Measurements from ENCODE around the gene EFS.

EFS gene

GRCh38 chr14:23385642-23386265 lies 20.8 kb upstream of the EFS start:
- Histone ChIP-seq H3K36me3 (ENCODE audit: control insufficient read depth, insufficient read depth, low read length) (no peaks in the 10 kb centered on the region), H3K9ac (ENCODE audit: low read depth, low read length) (no peak overlapping the region)

GRCh38 chr14:23385244-23385641 lies 20.3 kb upstream of the EFS start:
- no peaks in the 10 kb centered on the region for H3K9me3 ChIP-seq (ENCODE audit: control insufficient read depth, insufficient read depth, low read length)
- no peak overlapping the region for H3K27ac ChIP-seq (ENCODE audit: low read depth, low read length)
- no peaks in the 10 kb centered on the region for H3K36me3 ChIP-seq (ENCODE audit: control insufficient read depth, insufficient read depth, low read length)
- no peaks in the 10 kb centered on the region; the same call in 1 of the 2 replicates for H3K4me1 ChIP-seq (ENCODE audit: control insufficient read depth, insufficient read depth, low read length)
- H3K27me3 ChIP-seq (ENCODE audit: control insufficient read depth, insufficient read depth, low read length): no peaks in the 10 kb centered on the region; the same call in 1 of the 2 replicates
- H3K4me3 ChIP-seq (ENCODE audit: low read depth, low read length): no peak overlapping the region
- no peak overlapping the region for H3K9ac ChIP-seq (ENCODE audit: low read depth, low read length)

More at GRCh38 chr14:23385642-23386265, 20.8 kb upstream of the EFS start:
- Histone ChIP-seq H3K27ac (ENCODE audit: low read depth, low read length) (no peak overlapping the region), H3K4me3 (ENCODE audit: low read depth, low read length) (no peak overlapping the region), H3K4me1 (ENCODE audit: control insufficient read depth, insufficient read depth, low read length) (no peaks in the 10 kb centered on the region; the same call in 1 of the 2 replicates), H3K27me3 (ENCODE audit: control insufficient read depth, insufficient read depth, low read length) (no peaks in the 10 kb centered on the region; the same call in 1 of the 2 replicates), H3K9me3 (ENCODE audit: control insufficient read depth, insufficient read depth, low read length) (no peaks in the 10 kb centered on the region)

GRCh38 chr14:23384364-23385080 lies 19.6 kb upstream of the EFS start:
- H3K9me3 ChIP-seq (ENCODE audit: control insufficient read depth, insufficient read depth, low read length): no peaks in the 10 kb centered on the region
- no peak overlapping the region for H3K9ac ChIP-seq (ENCODE audit: low read depth, low read length)
- no peak overlapping the region for H3K4me3 ChIP-seq (ENCODE audit: low read depth, low read length)
- no peaks in the 10 kb centered on the region; the same call in 1 of the 2 replicates for H3K4me1 ChIP-seq (ENCODE audit: control insufficient read depth, insufficient read depth, low read length)
- H3K27ac ChIP-seq (ENCODE audit: low read depth, low read length): no peak overlapping the region
- no peaks in the 10 kb centered on the region for H3K36me3 ChIP-seq (ENCODE audit: control insufficient read depth, insufficient read depth, low read length)
- no peaks in the 10 kb centered on the region; the same call in 1 of the 2 replicates for H3K27me3 ChIP-seq (ENCODE audit: control insufficient read depth, insufficient read depth, low read length)

- Histone ChIP-seq H3K9ac (ENCODE audit: low read depth, low read length) (no peak overlapping the region), H3K4me3 (ENCODE audit: low read depth, low read length) (no peak overlapping the region), H3K4me1 (ENCODE audit: control insufficient read depth, insufficient read depth, low read length) (no peaks in the 10 kb centered on the region), H3K36me3 (ENCODE audit: control insufficient read depth, insufficient read depth, low read length) (no peaks in the 10 kb centered on the region), H3K27me3 (ENCODE audit: control insufficient read depth, insufficient read depth, low read length) (peaks cover 7% of the 10 kb centered on the region), H3K9me3 (ENCODE audit: control insufficient read depth, insufficient read depth, low read length) (no peaks in the 10 kb centered on the region), H3K27ac (ENCODE audit: low read depth, low read length) (no peak overlapping the region)
Observed at GRCh38 chr14:23382731-23383440, 17.9 kb upstream of the EFS start.

- Histone ChIP-seq H3K27ac (ENCODE audit: low read depth, low read length) (no peak overlapping the region), H3K4me3 (ENCODE audit: low read depth, low read length) (no peak overlapping the region), H3K4me1 (ENCODE audit: control insufficient read depth, insufficient read depth, low read length) (no peaks in the 10 kb centered on the region), H3K27me3 (ENCODE audit: control insufficient read depth, insufficient read depth, low read length) (peaks cover 13% of the 10 kb centered on the region), H3K36me3 (ENCODE audit: control insufficient read depth, insufficient read depth, low read length) (no peaks in the 10 kb centered on the region), H3K9me3 (ENCODE audit: control insufficient read depth, insufficient read depth, low read length) (no peaks in the 10 kb centered on the region), H3K9ac (ENCODE audit: low read depth, low read length) (no peak overlapping the region)
Observed at GRCh38 chr14:23382276-23382675, 17.3 kb upstream of the EFS start.

GRCh38 chr14:23381871-23382270 lies 16.9 kb upstream of the EFS start:
- no peaks in the 10 kb centered on the region for H3K36me3 ChIP-seq (ENCODE audit: control insufficient read depth, insufficient read depth, low read length)
- H3K4me1 ChIP-seq (ENCODE audit: control insufficient read depth, insufficient read depth, low read length): no peaks in the 10 kb centered on the region
- H3K4me3 ChIP-seq (ENCODE audit: low read depth, low read length): no peak overlapping the region
- no peak overlapping the region for H3K27ac ChIP-seq (ENCODE audit: low read depth, low read length)
- H3K9me3 ChIP-seq (ENCODE audit: control insufficient read depth, insufficient read depth, low read length): no peaks in the 10 kb centered on the region
- peaks cover 16% of the 10 kb centered on the region for H3K27me3 ChIP-seq (ENCODE audit: control insufficient read depth, insufficient read depth, low read length)
- no peak overlapping the region for H3K9ac ChIP-seq (ENCODE audit: low read depth, low read length)

GRCh38 chr14:23380976-23381375 lies 16.0 kb upstream of the EFS start:
- Histone ChIP-seq H3K9ac (ENCODE audit: low read depth, low read length) (no peak overlapping the region), H3K27ac (ENCODE audit: low read depth, low read length) (no peak overlapping the region), H3K4me1 (ENCODE audit: control insufficient read depth, insufficient read depth, low read length) (no peaks in the 10 kb centered on the region), H3K36me3 (ENCODE audit: control insufficient read depth, insufficient read depth, low read length) (no peaks in the 10 kb centered on the region), H3K9me3 (ENCODE audit: control insufficient read depth, insufficient read depth, low read length) (no peaks in the 10 kb centered on the region), H3K4me3 (ENCODE audit: low read depth, low read length) (no peak overlapping the region), H3K27me3 (ENCODE audit: control insufficient read depth, insufficient read depth, low read length) (peaks cover 16% of the 10 kb centered on the region)

GRCh38 chr14:23380197-23380914 lies 15.4 kb upstream of the EFS start:
- Histone ChIP-seq H3K4me3 (ENCODE audit: low read depth, low read length) (no peak overlapping the region), H3K9me3 (ENCODE audit: control insufficient read depth, insufficient read depth, low read length) (no peaks in the 10 kb centered on the region), H3K9ac (ENCODE audit: low read depth, low read length) (no peak overlapping the region), H3K27ac (ENCODE audit: low read depth, low read length) (no peak overlapping the region), H3K4me1 (ENCODE audit: control insufficient read depth, insufficient read depth, low read length) (no peaks in the 10 kb centered on the region), H3K27me3 (ENCODE audit: control insufficient read depth, insufficient read depth, low read length) (peaks cover 16% of the 10 kb centered on the region), H3K36me3 (ENCODE audit: control insufficient read depth, insufficient read depth, low read length) (no peaks in the 10 kb centered on the region)

- no peak overlapping the region for H3K4me3 ChIP-seq (ENCODE audit: low read depth, low read length)
- no peaks in the 10 kb centered on the region for H3K4me1 ChIP-seq (ENCODE audit: control insufficient read depth, insufficient read depth, low read length)
- no peaks in the 10 kb centered on the region for H3K9me3 ChIP-seq (ENCODE audit: control insufficient read depth, insufficient read depth, low read length)
- no peak overlapping the region for H3K9ac ChIP-seq (ENCODE audit: low read depth, low read length)
- peaks cover 16% of the 10 kb centered on the region for H3K27me3 ChIP-seq (ENCODE audit: control insufficient read depth, insufficient read depth, low read length)
- no peaks in the 10 kb centered on the region for H3K36me3 ChIP-seq (ENCODE audit: control insufficient read depth, insufficient read depth, low read length)
- no peak overlapping the region for H3K27ac ChIP-seq (ENCODE audit: low read depth, low read length)
Observed at GRCh38 chr14:23379366-23380196, 14.6 kb upstream of the EFS start.

GRCh38 chr14:23378612-23379220 lies 13.7 kb upstream of the EFS start:
- Histone ChIP-seq H3K9ac (ENCODE audit: low read depth, low read length) (no peak overlapping the region), H3K9me3 (ENCODE audit: control insufficient read depth, insufficient read depth, low read length) (no peaks in the 10 kb centered on the region), H3K4me1 (ENCODE audit: control insufficient read depth, insufficient read depth, low read length) (no peaks in the 10 kb centered on the region), H3K36me3 (ENCODE audit: control insufficient read depth, insufficient read depth, low read length) (no peaks in the 10 kb centered on the region), H3K4me3 (ENCODE audit: low read depth, low read length) (no peak overlapping the region), H3K27ac (ENCODE audit: low read depth, low read length) (no peak overlapping the region), H3K27me3 (ENCODE audit: control insufficient read depth, insufficient read depth, low read length) (peaks cover 16% of the 10 kb centered on the region)
